Esophagus muscularis mucosa (tissue), 4 donors: ENCODE results near the gene FGFBP2.

Source experiments
- CTCF ChIP-seq, 3 experiments: fragments of 200-600 bp in 2 of 3; fragments of 450-650 bp in 1 of 3; sonication (generic) in 2 of 3; IDR thresholded peaks; one replicate each; pipeline ENCODE4 v1.5.1; 2017 to 2019; ENCODE audit warnings: antibody characterized with exemption in 3 of 3, mild to moderate bottlenecking in 2 of 3, moderate library complexity in 1 of 3
- EP300 ChIP-seq: sonication (generic); formaldehyde crosslinking; IDR thresholded peaks from one replicate; pipeline ENCODE4 v1.6.1; 2017; ENCODE audit warnings: antibody characterized with exemption
- POLR2A ChIP-seq: fragments of 450-650 bp; IDR thresholded peaks from one replicate; pipeline ENCODE4 v1.6.1; 2017; ENCODE audit warnings: antibody characterized with exemption, moderate library complexity, mild to moderate bottlenecking, low read depth
- POLR2AphosphoS5 ChIP-seq, 2 donors: sonication (generic); formaldehyde crosslinking; IDR thresholded peaks; one replicate each; pipeline ENCODE4 v1.6.1; 2017; ENCODE audit warnings: antibody characterized with exemption in 2 of 2

- TF ChIP-seq CTCF (IDR thresholded peaks at IDR 0.05) (no peak), POLR2A (no peak), POLR2AphosphoS5 (IDR thresholded peaks at IDR 0.05) (no peak), EP300 (no peak)
These were observed 9.3 kb downstream of the FGFBP2 start for GRCh38 chr4:15953625-15954024.
